Hepatocyte (in vitro differentiated cells): ENCODE data around the gene HOXC12. TPM values are rescaled to one million over a fixed set of nuclear protein-coding genes. Genes with fewer than 3 reads are reported as not detected.
A peak's percentile ranks its signal among the peaks of the same experiment; 100 is the strongest.

Source experiments
- DNase-seq: peaks from one replicate; pipeline ENCODE4 v3.0.0-alpha.2; 2016; ENCODE audit warnings: low spot score
- H2AFZ ChIP-seq: fragments of 200-600 bp; sonication (generic); 2 replicates; pipeline ENCODE4 v1.6.0; 2016; ENCODE audit warnings: antibody characterized with exemption, mild to moderate bottlenecking
- H3K27ac ChIP-seq: fragments of 200-600 bp; sonication (generic); 2 replicates; pipeline ENCODE4 v1.5.1; 2016; ENCODE audit warnings: mild to moderate bottlenecking
- H3K27me3 ChIP-seq: fragments of 200-600 bp; sonication (generic); 2 replicates; pipeline ENCODE4 v1.6.1; 2016
- H3K36me3 ChIP-seq: fragments of 200-600 bp; sonication (generic); replicated peaks from 2 replicates; pipeline ENCODE4 v1.5.1; 2016; ENCODE audit warnings: low read depth; ENCODE audit not compliant: insufficient read depth
- H3K4me1 ChIP-seq: fragments of 200-600 bp; sonication (generic); 2 replicates; pipeline ENCODE4 v1.5.1; 2016; ENCODE audit warnings: mild to moderate bottlenecking, moderate library complexity; ENCODE audit not compliant: insufficient read depth
- H3K4me2 ChIP-seq: fragments of 200-600 bp; sonication (generic); 2 replicates; pipeline ENCODE4 v1.6.0; 2016
- H3K4me3 ChIP-seq: fragments of 200-600 bp; sonication (generic); 2 replicates; pipeline ENCODE4 v1.5.1; 2016; ENCODE audit warnings: mild to moderate bottlenecking
- H3K79me2 ChIP-seq: fragments of 200-600 bp; sonication (generic); 2 replicates; pipeline ENCODE4 v1.6.0; 2017; ENCODE audit warnings: mild to moderate bottlenecking
- H3K9me2 ChIP-seq: fragments of 200-600 bp; sonication (generic); replicated peaks from 2 replicates; pipeline ENCODE4 v1.6.0; 2017; ENCODE audit warnings: mild to moderate bottlenecking; ENCODE audit not compliant: insufficient read depth
- H3K9me3 ChIP-seq: fragments of 200-600 bp; sonication (generic); 2 replicates; pipeline ENCODE4 v1.5.1; 2016; ENCODE audit warnings: low read depth, mild to moderate bottlenecking
- H4K20me1 ChIP-seq: fragments of 200-600 bp; sonication (generic); 2 replicates; pipeline ENCODE4 v1.6.0; 2016; ENCODE audit warnings: mild to moderate bottlenecking; ENCODE audit not compliant: insufficient read depth, poor library complexity, severe bottlenecking
- EZH2 ChIP-seq: fragments of 200-600 bp; sonication (generic); IDR thresholded peaks from 2 replicates; pipeline ENCODE4 v1.6.1; 2016; ENCODE audit warnings: antibody characterized with exemption, mild to moderate bottlenecking, borderline replicate concordance
- EZH2phosphoT487 ChIP-seq: fragments of 200-600 bp; sonication (generic); IDR thresholded peaks from one replicate; pipeline ENCODE4 v1.6.1; 2018; ENCODE audit warnings: antibody characterized with exemption, mild to moderate bottlenecking, low read depth, moderate library complexity; ENCODE audit not compliant: unreplicated experiment, severe bottlenecking
- WGBS: methylation state at CpG from one replicate; pipeline ENCODE4 v1.1.6; 2016; ENCODE audit warnings: low lambda C conversion rate; ENCODE audit errors: missing lambda C conversion rate; 5-methylcytosine and 5-hydroxymethylcytosine counted together
- polyA plus RNA-seq: library from polyadenylated mRNA; unstranded; fragments of >200 nt; fragmentation: Nextera tagmentation; extraction: Ambion mirVana; gene quantifications from 2 replicates; pipeline ENCODE4 v1.2.1, GENCODE V29; 2016
- total RNA-seq: library from RNA; depleted of rRNA; stranded (reverse); fragments of >200 nt; gene quantifications from 2 replicates; pipeline ENCODE4 v1.2.3, GENCODE V29; 2014
- TF ChIP-seq, protein P1 (sequence below): fragments of 200-600 bp; sonication (generic); IDR thresholded peaks from 2 replicates; pipeline ENCODE4 v1.5.1; 2016; ENCODE audit warnings: antibody characterized with exemption, mild to moderate bottlenecking; ENCODE audit not compliant: poor library complexity

HOXC12 gene
- total and polyA plus RNA-seq, 2 experiments from 2014 or later, result not detected

DNA sequence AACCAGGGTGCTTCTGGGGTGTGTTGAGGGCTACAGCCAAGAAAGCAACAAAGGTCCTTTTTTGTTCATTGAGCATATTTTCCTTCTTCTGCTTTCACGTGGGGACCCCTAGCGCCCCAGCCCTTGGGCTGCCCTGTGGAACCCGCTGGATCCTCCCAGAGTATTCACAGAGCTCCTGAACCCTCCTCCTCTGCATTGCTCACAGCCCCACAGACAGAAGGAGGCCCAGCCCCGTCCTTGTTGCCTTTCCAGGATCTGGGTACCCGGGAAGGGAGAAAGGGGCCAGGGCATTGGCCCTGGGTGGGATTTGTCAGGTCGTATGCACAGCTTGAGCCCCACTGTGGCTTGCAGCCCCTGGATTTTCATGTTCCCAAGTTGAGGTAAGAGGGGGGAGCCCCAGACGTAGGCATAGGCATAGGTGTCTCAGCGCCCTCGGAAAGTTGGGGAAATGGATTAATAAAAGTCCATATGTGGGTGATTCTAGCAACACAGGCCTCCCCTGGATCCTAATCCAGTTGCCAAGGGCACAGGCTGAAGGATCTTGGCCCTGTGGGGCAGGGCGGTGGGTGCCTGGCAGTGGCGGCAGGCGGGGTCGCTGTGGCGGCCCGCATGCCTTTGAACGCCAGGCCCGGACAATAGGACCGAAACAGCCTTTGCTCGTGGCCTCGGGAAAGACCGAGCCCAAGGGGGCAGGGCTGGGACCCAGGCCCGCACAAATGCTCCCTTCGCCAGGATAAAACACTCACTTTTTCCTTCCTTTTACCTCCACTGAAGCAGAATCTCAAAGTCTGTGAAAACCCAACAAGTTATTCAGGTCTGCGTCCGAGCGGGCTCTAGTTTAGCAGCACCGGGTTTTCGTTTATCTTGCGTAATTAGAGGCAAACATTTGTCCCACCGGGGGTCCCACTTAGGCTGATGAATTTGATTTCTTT lies 27.2 kb downstream of the HOXC12 start:
- TF ChIP-seq, protein P1, sequence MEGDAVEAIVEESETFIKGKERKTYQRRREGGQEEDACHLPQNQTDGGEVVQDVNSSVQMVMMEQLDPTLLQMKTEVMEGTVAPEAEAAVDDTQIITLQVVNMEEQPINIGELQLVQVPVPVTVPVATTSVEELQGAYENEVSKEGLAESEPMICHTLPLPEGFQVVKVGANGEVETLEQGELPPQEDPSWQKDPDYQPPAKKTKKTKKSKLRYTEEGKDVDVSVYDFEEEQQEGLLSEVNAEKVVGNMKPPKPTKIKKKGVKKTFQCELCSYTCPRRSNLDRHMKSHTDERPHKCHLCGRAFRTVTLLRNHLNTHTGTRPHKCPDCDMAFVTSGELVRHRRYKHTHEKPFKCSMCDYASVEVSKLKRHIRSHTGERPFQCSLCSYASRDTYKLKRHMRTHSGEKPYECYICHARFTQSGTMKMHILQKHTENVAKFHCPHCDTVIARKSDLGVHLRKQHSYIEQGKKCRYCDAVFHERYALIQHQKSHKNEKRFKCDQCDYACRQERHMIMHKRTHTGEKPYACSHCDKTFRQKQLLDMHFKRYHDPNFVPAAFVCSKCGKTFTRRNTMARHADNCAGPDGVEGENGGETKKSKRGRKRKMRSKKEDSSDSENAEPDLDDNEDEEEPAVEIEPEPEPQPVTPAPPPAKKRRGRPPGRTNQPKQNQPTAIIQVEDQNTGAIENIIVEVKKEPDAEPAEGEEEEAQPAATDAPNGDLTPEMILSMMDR, result no peak
- TF ChIP-seq EZH2phosphoT487, result peak; percentile 34
- TF ChIP-seq EZH2, result peak; percentile 51
- no peaks in the 10 kb centered on the region for H3K9me3 ChIP-seq
- H2AFZ ChIP-seq, result no peak overlapping the region
- H3K4me2 ChIP-seq, result no peak overlapping the region
- no peaks in the 10 kb centered on the region for H4K20me1 ChIP-seq
- H3K27me3 ChIP-seq, result peaks cover 88% of the 10 kb centered on the region
- peaks cover 32% of the 10 kb centered on the region for H3K4me1 ChIP-seq
- 36% methylated on average over 30 of the region's 30 CpGs for WGBS
- H3K27ac ChIP-seq, result no peak overlapping the region
- DNase-seq, result no peak
- H3K36me3 ChIP-seq, result no peaks in the 10 kb centered on the region
- H3K4me3 ChIP-seq, result no peak overlapping the region
- H3K9me2 ChIP-seq, result no peaks in the 10 kb centered on the region
- H3K79me2 ChIP-seq, result no peaks in the 10 kb centered on the region

DNA sequence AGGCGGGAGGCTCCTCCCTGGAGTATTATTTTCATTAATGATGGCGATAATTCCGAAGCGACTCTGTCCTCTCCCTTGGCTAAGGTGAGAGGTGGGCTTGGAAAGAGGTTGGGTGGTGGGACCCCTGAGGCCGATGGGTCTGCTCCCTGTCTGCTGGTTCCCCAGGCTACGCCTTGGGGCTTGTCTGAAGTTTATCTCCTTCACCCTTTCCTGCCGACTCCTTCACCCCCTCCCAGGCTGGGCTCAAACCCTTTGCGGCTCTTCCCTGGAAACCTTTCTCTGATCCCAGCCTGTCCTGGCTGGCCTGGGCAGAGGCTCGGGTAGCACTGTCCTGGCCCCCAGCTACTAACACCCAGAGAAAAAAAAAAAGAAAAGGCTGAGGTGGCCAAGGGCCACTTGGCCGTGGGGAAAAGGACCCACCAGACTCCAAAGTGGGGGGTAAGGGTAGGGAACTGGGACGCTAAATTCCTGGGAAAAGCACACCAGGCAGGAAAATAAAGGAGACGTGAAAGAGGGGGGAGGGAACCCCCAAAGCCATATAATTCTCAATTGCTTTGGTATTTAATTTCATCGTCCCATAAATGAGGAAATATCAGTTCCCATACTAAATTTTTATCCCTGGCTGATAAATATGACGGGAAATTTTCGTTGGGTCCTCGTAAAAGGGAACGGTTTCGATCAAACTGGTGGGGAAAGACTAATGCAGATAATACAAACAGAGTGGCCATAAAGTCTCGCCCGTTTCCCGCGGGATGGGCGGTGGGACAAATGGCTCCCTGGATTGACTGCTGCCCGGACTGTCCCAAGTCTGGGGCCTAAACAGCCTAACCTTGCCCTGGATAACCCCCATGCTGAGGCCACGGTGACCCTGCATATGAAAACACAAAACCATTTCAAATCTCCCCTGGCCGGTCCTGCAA lies 28.2 kb downstream of the HOXC12 start:
- Histone ChIP-seq H3K27ac (no peak overlapping the region), H4K20me1 (no peaks in the 10 kb centered on the region), H3K9me3 (no peaks in the 10 kb centered on the region), H3K9me2 (no peaks in the 10 kb centered on the region), H2AFZ (no peak overlapping the region), H3K4me2 (no peak overlapping the region), H3K27me3 (peaks cover 88% of the 10 kb centered on the region), H3K79me2 (no peaks in the 10 kb centered on the region), H3K4me1 (peaks cover 23% of the 10 kb centered on the region), H3K36me3 (no peaks in the 10 kb centered on the region), H3K4me3 (no peak overlapping the region)
- no peak for TF ChIP-seq EZH2
- TF ChIP-seq, protein P1, result no peak
- 42% methylated on average over 26 of the region's 26 CpGs for WGBS
- DNase-seq, result no peak

DNA sequence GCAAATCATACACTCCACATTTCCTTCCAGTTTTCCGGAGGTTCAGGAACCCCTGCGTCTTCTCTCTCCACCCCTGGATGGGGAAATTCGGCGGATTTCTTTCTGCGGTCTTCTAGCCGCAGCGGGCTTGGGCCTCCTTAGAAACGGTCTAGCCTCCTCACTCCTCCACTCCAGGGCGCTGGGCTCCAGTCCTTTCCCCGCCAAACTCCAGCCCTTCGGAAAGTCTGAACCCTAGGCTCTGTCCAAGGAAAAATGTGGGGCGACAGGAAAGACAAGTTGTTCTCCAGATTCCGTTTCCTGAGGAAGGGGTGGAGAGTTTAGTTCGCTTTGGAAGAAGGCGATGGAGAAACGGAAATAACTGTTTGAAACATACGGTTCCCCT lies 28.9 kb downstream of the HOXC12 start:
- H3K4me3 ChIP-seq, result no peak overlapping the region
- peaks cover 91% of the 10 kb centered on the region for H3K27me3 ChIP-seq
- WGBS, result 28% methylated on average over 17 of the region's 17 CpGs
- H3K79me2 ChIP-seq, result no peaks in the 10 kb centered on the region
- H2AFZ ChIP-seq, result no peak overlapping the region
- no peaks in the 10 kb centered on the region for H4K20me1 ChIP-seq
- no peak overlapping the region for H3K27ac ChIP-seq
- no peak overlapping the region for H3K4me2 ChIP-seq
- peaks cover 22% of the 10 kb centered on the region for H3K4me1 ChIP-seq
- H3K9me2 ChIP-seq, result no peaks in the 10 kb centered on the region
- TF ChIP-seq, protein P1, result no peak
- TF ChIP-seq EZH2phosphoT487 (peak; percentile 62), EZH2 (peak; percentile 62)
- DNase-seq, result no peak
- no peaks in the 10 kb centered on the region for H3K9me3 ChIP-seq
- no peaks in the 10 kb centered on the region for H3K36me3 ChIP-seq
